Activated CD4-positive, alpha-beta T cell treated with anti-CD3 and anti-CD28 coated beads, Interleukin-2, amount 50 U/mL, for 48 hours (primary cell): Measurements from ENCODE around the gene DOCK9.

ENCODE experiments used
- DNase-seq, 2 experiments: peaks; one replicate each; pipeline ENCODE4 v3.0.0-alpha.2; 2020

DOCK9 gene

GRCh38 chr13:98977568-98978265 lies at the start of gene DOCK9:
DOCK9 (minus strand) TSS chr13:98978064; CDS start chr13:98977909, 155 bp downstream.
- DNase-seq: no peak

GRCh38 chr13:99027260-99027659 lies 49.4 kb upstream of the DOCK9 start:
- peak; percentile 36 to 53 for DNase-seq

GRCh38 chr13:99022941-99023340 lies 45.1 kb upstream of the DOCK9 start:
- DNase-seq: no peak

GRCh38 chr13:99018418-99019180 lies 40.7 kb upstream of the DOCK9 start:
- no peak for DNase-seq

- DNase-seq: no peak
Measured at GRCh38 chr13:99015606-99016490, 38.0 kb upstream of the DOCK9 start.

GRCh38 chr13:99014522-99014921 lies 36.7 kb upstream of the DOCK9 start:
- DNase-seq: no peak

GRCh38 chr13:99013951-99014350 lies 36.1 kb upstream of the DOCK9 start:
- no peak for DNase-seq

- DNase-seq: no peak
Measured at GRCh38 chr13:99012539-99012938, 34.7 kb upstream of the DOCK9 start.

GRCh38 chr13:99009987-99010551 lies 32.2 kb upstream of the DOCK9 start:
- DNase-seq: no peak

- DNase-seq: no peak
Measured at GRCh38 chr13:99008577-99008976, 30.7 kb upstream of the DOCK9 start.

- DNase-seq: no peak
Measured at GRCh38 chr13:99007414-99007986, 29.6 kb upstream of the DOCK9 start.

- no peak for DNase-seq
Measured at GRCh38 chr13:99005609-99006008, 27.7 kb upstream of the DOCK9 start.

GRCh38 chr13:99004978-99005377 lies 27.1 kb upstream of the DOCK9 start:
- DNase-seq: no peak

GRCh38 chr13:99003851-99004471 lies 26.1 kb upstream of the DOCK9 start:
- no peak for DNase-seq

GRCh38 chr13:99003186-99003585 lies 25.3 kb upstream of the DOCK9 start:
- no peak for DNase-seq

GRCh38 chr13:99002172-99002710 lies 24.4 kb upstream of the DOCK9 start:
- DNase-seq: no peak

- no peak for DNase-seq
Measured at GRCh38 chr13:99000137-99000536, 22.3 kb upstream of the DOCK9 start.

- no peak for DNase-seq
Measured at GRCh38 chr13:98999639-98999952, 21.7 kb upstream of the DOCK9 start.

GRCh38 chr13:98998831-98999638 lies 21.2 kb upstream of the DOCK9 start:
- peak; percentile 26 to 43 for DNase-seq

GRCh38 chr13:98997738-98998641 lies 20.1 kb upstream of the DOCK9 start:
- peak in 1 of 2 experiments; percentile 30 for DNase-seq
